HG03139 (cell line): ENCODE results near the gene TOB1.
"Not testable (repeated sequence)": the region's sequence is repeated elsewhere in the genome, so short reads cannot be mapped to it uniquely, and the experiment has no call there.

Source experiments
- ATAC-seq: cut with Tn5 transposase; IDR thresholded peaks from one replicate; pipeline ENCODE4 v1.9.1; 2021; ENCODE audit not compliant: unreplicated experiment

TOB1 gene

GRCh38 chr17:50868602-50869001 lies 2.4 kb upstream of the TOB1 start:
- ATAC-seq: no peak

GRCh38 chr17:50868140-50868438 lies 1.9 kb upstream of the TOB1 start:
- ATAC-seq: no peak

GRCh38 chr17:50867363-50868139 lies 1.4 kb upstream of the TOB1 start:
- ATAC-seq: peak; percentile 28

GRCh38 chr17:50866950-50867362 lies 802 bp upstream of the TOB1 start:
- ATAC-seq: no peak

GRCh38 chr17:50865868-50866260 lies 290 bp downstream of the TOB1 start:
- peak; percentile 5 for ATAC-seq

- ATAC-seq: peak; percentile 14
These were observed 890 bp downstream of the TOB1 start for GRCh38 chr17:50865060-50865867.

GRCh38 chr17:50864747-50865059 lies 1.5 kb downstream of the TOB1 start:
- ATAC-seq: no peak

- ATAC-seq: no peak
These were observed 2.2 kb downstream of the TOB1 start for GRCh38 chr17:50863931-50864330.

GRCh38 chr17:50863221-50863843 lies 2.8 kb downstream of the TOB1 start:
- no peak for ATAC-seq

GRCh38 chr17:50861822-50862528 lies 4.2 kb downstream of the TOB1 start:
- no peak for ATAC-seq

GRCh38 chr17:50861334-50861676 lies 4.8 kb downstream of the TOB1 start:
- ATAC-seq: no peak

- ATAC-seq: not testable (repeated sequence)
These were observed 6.4 kb downstream of the TOB1 start for GRCh38 chr17:50859727-50860126.

- no peak for ATAC-seq
These were observed 7.5 kb downstream of the TOB1 start for GRCh38 chr17:50858486-50859225.

- ATAC-seq: no peak
These were observed 9.7 kb downstream of the TOB1 start for GRCh38 chr17:50856431-50856830.

- no peak for ATAC-seq
These were observed 10.3 kb downstream of the TOB1 start for GRCh38 chr17:50855708-50856330.

GRCh38 chr17:50853781-50854180 lies 12.4 kb downstream of the TOB1 start:
- no peak for ATAC-seq

- no peak for ATAC-seq
These were observed 13.0 kb downstream of the TOB1 start for GRCh38 chr17:50853015-50853615.

GRCh38 chr17:50850640-50851039 lies 15.5 kb downstream of the TOB1 start:
- ATAC-seq: no peak

- no peak for ATAC-seq
These were observed 17.4 kb downstream of the TOB1 start for GRCh38 chr17:50848711-50849110.

GRCh38 chr17:50848039-50848438 lies 18.1 kb downstream of the TOB1 start:
- ATAC-seq: no peak
